ENCODE results near the gene L1CAM.

L1CAM gene

DNA sequence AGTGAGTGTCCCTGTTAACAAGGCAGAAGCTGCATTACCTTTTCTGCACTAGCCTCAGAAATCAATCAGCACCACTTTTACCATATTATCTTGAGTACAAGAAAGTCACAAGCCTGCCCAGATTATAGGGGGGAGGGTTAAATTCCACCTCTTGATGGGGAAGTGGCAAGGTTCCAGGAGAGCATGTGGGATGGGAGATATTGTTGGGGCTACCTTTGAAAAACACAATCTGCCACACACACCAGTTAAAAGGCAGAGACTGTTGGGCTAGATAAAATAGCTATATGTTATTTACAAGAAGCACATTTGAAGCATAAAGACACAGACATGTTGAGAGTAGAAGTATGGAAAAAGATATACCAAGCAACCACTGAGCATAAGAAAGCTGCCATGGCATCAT, 11.9 kb upstream of the L1CAM start:
- Histone ChIP-seq H4K12ac (ENCODE audit: low read depth, low read length) (no peak overlapping the region), H2BK5ac (ENCODE audit: low read depth, low read length, poor library complexity) (no peak overlapping the region), H2BK12ac (ENCODE audit: low read length) (no peak overlapping the region), H3K4ac (ENCODE audit: low read depth, low read length) (no peak overlapping the region), H3K4me3 (ENCODE audit: low read depth, low read length) (no peak overlapping the region), H4K8ac (ENCODE audit: low read depth, low read length) (no peak overlapping the region), H3K9me3 (ENCODE audit: insufficient read depth, low read depth, low read length) (no peaks in the 10 kb centered on the region), H3K14ac (ENCODE audit: low read length) (no peak overlapping the region), H3K23ac (ENCODE audit: low read length) (no peak overlapping the region), H4K91ac (ENCODE audit: low read depth, low read length) (no peak overlapping the region), H3K79me2 (ENCODE audit: control insufficient read depth, insufficient read depth, low read length, poor library complexity) (peaks cover 2% of the 10 kb centered on the region), H2BK120ac (ENCODE audit: insufficient read depth, low read length, poor library complexity) (no peak overlapping the region), H3K27me3 (ENCODE audit: insufficient read depth, low read length) (no peaks in the 10 kb centered on the region), H3K4me1 (ENCODE audit: control insufficient read depth in 1 of 2, insufficient read depth in 2 of 2, low read length in 2 of 2) (peaks cover 6 to 8% of the 10 kb centered on the region in 2 experiments), H2AFZ (ENCODE audit: insufficient read depth, low read length, poor library complexity) (no peak overlapping the region), H3K27ac (ENCODE audit: low read depth, low read length) (no peak overlapping the region), H3K36me3 (ENCODE audit: control insufficient read depth in 1 of 2, insufficient read depth in 2 of 2, low read length in 2 of 2) (no peaks in the 10 kb centered on the region), H3K9ac (ENCODE audit: low read length) (no peak overlapping the region), H3K4me2 (ENCODE audit: low read length) (no peak overlapping the region), H2AK5ac (ENCODE audit: low read length) (no peak overlapping the region), H3K18ac (ENCODE audit: low read length) (no peak overlapping the region), H3K79me1 (ENCODE audit: low read length) (peaks cover 3% of the 10 kb centered on the region)
- DNase-seq, result no peak

DNA sequence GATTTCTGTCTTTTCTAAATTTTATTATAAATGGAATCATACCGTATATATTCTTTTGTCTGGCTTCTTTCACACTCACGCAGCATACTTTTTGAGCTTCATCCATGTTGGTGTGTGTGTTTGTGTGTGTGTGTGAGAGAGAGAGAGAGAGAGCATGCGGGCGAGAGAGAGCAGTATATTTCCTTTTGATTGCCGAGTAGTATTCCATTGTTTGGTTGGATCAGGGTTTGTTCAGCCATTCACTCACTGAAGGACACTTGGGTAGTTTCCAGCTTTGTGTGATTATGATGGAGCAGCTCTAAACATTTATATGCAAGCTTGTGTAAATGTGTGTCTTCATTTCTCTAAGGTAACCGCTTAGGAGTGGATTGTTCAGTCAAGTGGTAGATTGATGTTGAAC, 3.1 kb upstream of the L1CAM start:
- no CpG with 5 or more reads among the region's 6 CpGs for WGBS (ENCODE audit: extremely low coverage, insufficient coverage, insufficient read length)
- no peak overlapping the region for H2AK5ac ChIP-seq (ENCODE audit: low read length)
- H2BK12ac ChIP-seq (ENCODE audit: low read length), result no peak overlapping the region
- H3K27ac ChIP-seq (ENCODE audit: low read depth, low read length), result no peak overlapping the region
- H2BK120ac ChIP-seq (ENCODE audit: insufficient read depth, low read length, poor library complexity), result no peak overlapping the region
- no peak overlapping the region for H3K4ac ChIP-seq (ENCODE audit: low read depth, low read length)
- H3K23ac ChIP-seq (ENCODE audit: low read length), result no peak overlapping the region
- no peaks in the 10 kb centered on the region for H3K36me3 ChIP-seq (ENCODE audit: control insufficient read depth in 1 of 2, insufficient read depth in 2 of 2, low read length in 2 of 2)
- H3K4me2 ChIP-seq (ENCODE audit: low read length), result no peak overlapping the region
- no peak overlapping the region for H4K91ac ChIP-seq (ENCODE audit: low read depth, low read length)
- H2AFZ ChIP-seq (ENCODE audit: insufficient read depth, low read length, poor library complexity), result no peak overlapping the region
- peaks cover 11 to 18% of the 10 kb centered on the region in 2 experiments for H3K4me1 ChIP-seq (ENCODE audit: control insufficient read depth in 1 of 2, insufficient read depth in 2 of 2, low read length in 2 of 2)
- H3K79me2 ChIP-seq (ENCODE audit: control insufficient read depth, insufficient read depth, low read length, poor library complexity), result no peaks in the 10 kb centered on the region
- DNase-seq, result no peak
- H3K9me3 ChIP-seq (ENCODE audit: insufficient read depth, low read depth, low read length), result no peaks in the 10 kb centered on the region
- H3K4me3 ChIP-seq (ENCODE audit: low read depth, low read length), result no peak overlapping the region
- H4K8ac ChIP-seq (ENCODE audit: low read depth, low read length), result no peak overlapping the region
- H3K14ac ChIP-seq (ENCODE audit: low read length), result no peak overlapping the region
- H4K12ac ChIP-seq (ENCODE audit: low read depth, low read length), result no peak overlapping the region
- no peak overlapping the region for H3K9ac ChIP-seq (ENCODE audit: low read length)
- no peak overlapping the region for H3K18ac ChIP-seq (ENCODE audit: low read length)
- H3K27me3 ChIP-seq (ENCODE audit: insufficient read depth, low read length), result no peaks in the 10 kb centered on the region
- peaks cover 9% of the 10 kb centered on the region for H3K79me1 ChIP-seq (ENCODE audit: low read length)
- no peak overlapping the region for H2BK5ac ChIP-seq (ENCODE audit: low read depth, low read length, poor library complexity)

DNA sequence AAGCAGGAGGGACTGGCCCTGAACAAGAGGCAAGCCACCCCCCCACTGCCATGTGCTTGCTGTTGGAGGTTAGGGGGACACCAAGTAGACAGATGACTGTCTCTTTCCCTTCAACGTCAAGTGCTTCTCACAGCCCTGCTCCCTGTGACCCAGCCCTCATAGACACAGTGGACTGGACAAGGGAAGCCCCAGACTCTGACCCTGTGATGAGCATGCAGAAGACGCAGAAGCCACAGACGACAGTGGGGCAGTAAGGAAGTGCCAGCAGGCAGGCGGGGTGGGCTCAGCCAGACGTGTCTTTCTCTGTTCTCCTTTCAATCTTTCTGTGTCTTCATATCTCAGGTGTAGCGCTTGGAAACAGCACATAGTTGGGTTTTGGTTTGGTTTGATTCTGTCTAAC, 2.4 kb upstream of the L1CAM start:
- Histone ChIP-seq H3K36me3 (ENCODE audit: control insufficient read depth in 1 of 2, insufficient read depth in 2 of 2, low read length in 2 of 2) (no peaks in the 10 kb centered on the region), H3K4me3 (ENCODE audit: low read depth, low read length) (no peak overlapping the region)

DNA sequence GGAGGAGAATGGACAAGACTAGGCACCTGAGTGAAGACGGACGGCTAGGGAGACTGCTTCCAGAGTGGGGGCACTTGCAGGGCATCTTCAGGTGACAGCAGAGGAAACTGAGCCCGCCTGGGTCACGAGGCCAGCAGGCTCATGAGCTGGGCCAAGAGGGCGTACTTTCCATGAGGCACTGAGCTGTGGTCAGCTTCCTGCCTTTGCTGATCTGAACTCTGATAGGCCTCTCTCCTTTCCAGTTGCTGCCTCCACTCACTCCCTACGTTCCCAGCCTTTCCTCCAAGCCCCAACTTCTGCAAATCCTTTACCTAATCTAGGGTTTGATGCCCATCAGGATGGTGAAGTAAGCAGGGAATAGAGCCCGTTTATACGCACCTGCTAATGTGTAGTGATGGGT, 1.4 kb upstream of the L1CAM start:
- Histone ChIP-seq H2AK5ac (ENCODE audit: low read length) (no peak overlapping the region), H3K79me1 (ENCODE audit: low read length) (peaks cover 9% of the 10 kb centered on the region), H4K8ac (ENCODE audit: low read depth, low read length) (no peak overlapping the region), H2AFZ (ENCODE audit: insufficient read depth, low read length, poor library complexity) (no peak overlapping the region), H3K4ac (ENCODE audit: low read depth, low read length) (no peak overlapping the region), H3K9me3 (ENCODE audit: insufficient read depth, low read depth, low read length) (no peaks in the 10 kb centered on the region), H3K14ac (ENCODE audit: low read length) (peak overlapping the region; percentile 53), H3K9ac (ENCODE audit: low read length) (no peak overlapping the region), H4K91ac (ENCODE audit: low read depth, low read length) (peak overlapping the region; percentile 57), H2BK120ac (ENCODE audit: insufficient read depth, low read length, poor library complexity) (peak overlapping the region; percentile 43), H3K23ac (ENCODE audit: low read length) (no peak overlapping the region), H3K4me3 (ENCODE audit: low read depth, low read length) (no peak overlapping the region), H3K4me1 (ENCODE audit: control insufficient read depth in 1 of 2, insufficient read depth in 2 of 2, low read length in 2 of 2) (peaks cover 15 to 25% of the 10 kb centered on the region in 2 experiments), H3K36me3 (ENCODE audit: control insufficient read depth in 1 of 2, insufficient read depth in 2 of 2, low read length in 2 of 2) (no peaks in the 10 kb centered on the region), H3K27me3 (ENCODE audit: insufficient read depth, low read length) (no peaks in the 10 kb centered on the region), H3K4me2 (ENCODE audit: low read length) (no peak overlapping the region), H2BK5ac (ENCODE audit: low read depth, low read length, poor library complexity) (no peak overlapping the region), H3K18ac (ENCODE audit: low read length) (peak overlapping the region; percentile 46), H4K12ac (ENCODE audit: low read depth, low read length) (peak overlapping the region; percentile 67), H3K79me2 (ENCODE audit: control insufficient read depth, insufficient read depth, low read length, poor library complexity) (no peaks in the 10 kb centered on the region), H3K27ac (ENCODE audit: low read depth, low read length) (no peak overlapping the region), H2BK12ac (ENCODE audit: low read length) (peak overlapping the region; percentile 58)
- WGBS (ENCODE audit: extremely low coverage, insufficient coverage, insufficient read length), result no CpG with 5 or more reads among the region's 8 CpGs
- DNase-seq, result no peak

More for the DNA sequence above, 2.4 kb upstream of the L1CAM start:
- Histone ChIP-seq H3K4ac (ENCODE audit: low read depth, low read length) (no peak overlapping the region), H2AFZ (ENCODE audit: insufficient read depth, low read length, poor library complexity) (no peak overlapping the region), H3K14ac (ENCODE audit: low read length) (no peak overlapping the region), H4K12ac (ENCODE audit: low read depth, low read length) (no peak overlapping the region), H3K27ac (ENCODE audit: low read depth, low read length) (no peak overlapping the region), H4K8ac (ENCODE audit: low read depth, low read length) (no peak overlapping the region), H3K79me1 (ENCODE audit: low read length) (peaks cover 9% of the 10 kb centered on the region), H2BK12ac (ENCODE audit: low read length) (no peak overlapping the region), H3K79me2 (ENCODE audit: control insufficient read depth, insufficient read depth, low read length, poor library complexity) (no peaks in the 10 kb centered on the region), H3K27me3 (ENCODE audit: insufficient read depth, low read length) (no peaks in the 10 kb centered on the region), H3K9me3 (ENCODE audit: insufficient read depth, low read depth, low read length) (no peaks in the 10 kb centered on the region), H3K4me1 (ENCODE audit: control insufficient read depth in 1 of 2, insufficient read depth in 2 of 2, low read length in 2 of 2) (peaks cover 11 to 18% of the 10 kb centered on the region in 2 experiments), H4K91ac (ENCODE audit: low read depth, low read length) (no peak overlapping the region), H3K18ac (ENCODE audit: low read length) (no peak overlapping the region), H3K23ac (ENCODE audit: low read length) (no peak overlapping the region), H2AK5ac (ENCODE audit: low read length) (no peak overlapping the region), H3K9ac (ENCODE audit: low read length) (no peak overlapping the region), H3K4me2 (ENCODE audit: low read length) (no peak overlapping the region), H2BK5ac (ENCODE audit: low read depth, low read length, poor library complexity) (no peak overlapping the region), H2BK120ac (ENCODE audit: insufficient read depth, low read length, poor library complexity) (no peak overlapping the region)
- WGBS (ENCODE audit: extremely low coverage, insufficient coverage, insufficient read length), result no CpG with 5 or more reads among the region's 6 CpGs
- no peak for DNase-seq

All from trophoblast cell (in vitro differentiated cells and primary cell).